Trophoblast cell (in vitro differentiated cells and primary cell): ENCODE results near the gene CD44.

Experiments
- DNase-seq, 2 donors: peaks; one replicate each; pipeline ENCODE4 v3.0.0-alpha.2; 2016
- H2AFZ ChIP-seq: 2 replicates; pipeline ENCODE4 v1.6.1; 2013; ENCODE audit warnings: low read length, moderate library complexity, mild to moderate bottlenecking; ENCODE audit not compliant: insufficient read depth, poor library complexity
- H2AK5ac ChIP-seq: 2 replicates; pipeline ENCODE4 v1.6.1; 2013; ENCODE audit warnings: mild to moderate bottlenecking, low read length
- H2BK120ac ChIP-seq: 2 replicates; pipeline ENCODE4 v1.6.1; 2013; ENCODE audit warnings: low read length, mild to moderate bottlenecking, moderate library complexity; ENCODE audit not compliant: insufficient read depth, poor library complexity
- H2BK12ac ChIP-seq: 2 replicates; pipeline ENCODE4 v1.6.1; 2013; ENCODE audit warnings: mild to moderate bottlenecking, low read length, moderate library complexity
- H2BK5ac ChIP-seq: 2 replicates; pipeline ENCODE4 v1.6.1; 2013; ENCODE audit warnings: low read length, low read depth, moderate library complexity, mild to moderate bottlenecking; ENCODE audit not compliant: poor library complexity
- H3K14ac ChIP-seq: 2 replicates; pipeline ENCODE4 v1.6.1; 2013; ENCODE audit warnings: mild to moderate bottlenecking, low read length
- H3K18ac ChIP-seq: 2 replicates; pipeline ENCODE4 v1.6.1; 2013; ENCODE audit warnings: mild to moderate bottlenecking, low read length
- H3K23ac ChIP-seq: 2 replicates; pipeline ENCODE4 v1.6.1; 2013; ENCODE audit warnings: low read length
- H3K27ac ChIP-seq: 2 replicates; pipeline ENCODE4 v1.5.1; 2013; ENCODE audit warnings: low read depth, mild to moderate bottlenecking, inconsistent platforms, low read length, moderate library complexity
- H3K27me3 ChIP-seq: 2 replicates; pipeline ENCODE4 v1.6.1; 2013; ENCODE audit warnings: inconsistent platforms, mild to moderate bottlenecking, low read length, moderate library complexity; ENCODE audit not compliant: insufficient read depth
- H3K36me3 ChIP-seq, 2 experiments: 1 replicate in 1 of 2; 2 replicates in 1 of 2; pipeline ENCODE4 v1.6.1; 2013; ENCODE audit warnings: low read length in 2 of 2, mild to moderate bottlenecking in 2 of 2, moderate library complexity in 1 of 2; ENCODE audit not compliant: insufficient read depth in 2 of 2, control insufficient read depth in 1 of 2
- H3K4ac ChIP-seq: 2 replicates; pipeline ENCODE4 v1.6.1; 2013; ENCODE audit warnings: low read depth, mild to moderate bottlenecking, low read length, moderate library complexity
- H3K4me1 ChIP-seq, 2 experiments: 1 replicate in 1 of 2; 2 replicates in 1 of 2; pipeline ENCODE4 v1.6.1; 2013; ENCODE audit warnings: low read length in 2 of 2, mild to moderate bottlenecking in 2 of 2, moderate library complexity in 1 of 2; ENCODE audit not compliant: insufficient read depth in 2 of 2, control insufficient read depth in 1 of 2
- H3K4me2 ChIP-seq: 2 replicates; pipeline ENCODE4 v1.6.1; 2013; ENCODE audit warnings: inconsistent platforms, mild to moderate bottlenecking, low read length, moderate library complexity
- H3K4me3 ChIP-seq: 2 replicates; pipeline ENCODE4 v1.5.1; 2013; ENCODE audit warnings: mild to moderate bottlenecking, low read depth, low read length, inconsistent platforms
- H3K79me1 ChIP-seq: one replicate; pipeline ENCODE4 v1.6.1; 2013; ENCODE audit warnings: low read length
- H3K79me2 ChIP-seq: 2 replicates; pipeline ENCODE4 v1.6.1; 2013; ENCODE audit warnings: low read length, mild to moderate bottlenecking; ENCODE audit not compliant: control insufficient read depth, insufficient read depth, poor library complexity
- H3K9ac ChIP-seq: 2 replicates; pipeline ENCODE4 v1.6.1; 2013; ENCODE audit warnings: mild to moderate bottlenecking, low read length
- H3K9me3 ChIP-seq: 2 replicates; pipeline ENCODE4 v1.6.1; 2013; ENCODE audit warnings: low read depth, mild to moderate bottlenecking, control low read depth, inconsistent platforms, low read length; ENCODE audit not compliant: insufficient read depth
- H4K12ac ChIP-seq: 2 replicates; pipeline ENCODE4 v1.6.1; 2013; ENCODE audit warnings: low read depth, mild to moderate bottlenecking, low read length, moderate library complexity
- H4K8ac ChIP-seq: 2 replicates; pipeline ENCODE4 v1.6.1; 2013; ENCODE audit warnings: low read depth, mild to moderate bottlenecking, low read length, moderate library complexity
- H4K91ac ChIP-seq: one replicate; pipeline ENCODE4 v1.6.1; 2013; ENCODE audit warnings: low read depth, mild to moderate bottlenecking, low read length, moderate library complexity
- WGBS: extraction: QIAGEN DNeasy Blood & Tissue Kit; methylation state at CpG from one replicate; pipeline ENCODE4 v1.1.7; 2013; ENCODE audit warnings: missing lambda C conversion rate; ENCODE audit not compliant: insufficient read length, insufficient coverage; ENCODE audit errors: extremely low coverage; 5-methylcytosine and 5-hydroxymethylcytosine counted together

Gene CD44

DNA sequence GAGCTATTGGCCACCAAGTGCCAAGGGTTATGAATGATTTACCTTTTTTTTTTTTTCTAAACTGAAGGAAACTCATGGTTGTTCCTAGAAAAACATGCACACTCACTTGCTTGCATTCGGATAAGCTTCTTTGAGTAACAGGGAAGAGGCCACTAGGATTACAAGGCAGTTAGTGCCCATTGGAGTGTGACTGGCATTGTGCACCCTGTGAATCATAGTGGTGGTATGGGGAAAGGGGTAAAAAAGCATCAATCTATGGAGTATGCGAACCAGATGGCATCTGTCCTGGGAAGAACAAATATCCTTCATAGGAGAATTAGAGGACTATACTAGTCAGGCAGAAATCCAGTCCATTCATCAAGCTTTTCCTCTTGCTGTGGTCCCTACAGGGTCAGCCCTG, 24.2 kb downstream of the CD44 start:
- no peak overlapping the region for H3K4me3 ChIP-seq
- H3K9me3 ChIP-seq: no peaks in the 10 kb centered on the region
- no peak overlapping the region for H3K4me2 ChIP-seq
- no peak overlapping the region for H2AFZ ChIP-seq
- H3K27me3 ChIP-seq: no peaks in the 10 kb centered on the region
- no peak overlapping the region for H3K27ac ChIP-seq
- no peak overlapping the region for H4K91ac ChIP-seq
- no peak overlapping the region for H2AK5ac ChIP-seq
- no peak overlapping the region for H3K23ac ChIP-seq
- no peak overlapping the region for H4K8ac ChIP-seq
- no peak overlapping the region for H2BK12ac ChIP-seq
- no peak overlapping the region for H3K9ac ChIP-seq
- DNase-seq: no peak
- H3K18ac ChIP-seq: no peak overlapping the region
- H2BK120ac ChIP-seq: no peak overlapping the region
- no CpG with 5 or more reads among the region's 2 CpGs for WGBS
- no peaks in the 10 kb centered on the region for H3K36me3 ChIP-seq
- H4K12ac ChIP-seq: no peak overlapping the region
- peaks cover 6% of the 10 kb centered on the region for H3K79me1 ChIP-seq
- H3K4me1 ChIP-seq: peaks cover 11 to 19% of the 10 kb centered on the region in 2 experiments
- H2BK5ac ChIP-seq: no peak overlapping the region
- no peaks in the 10 kb centered on the region for H3K79me2 ChIP-seq
- H3K4ac ChIP-seq: no peak overlapping the region
- no peak overlapping the region for H3K14ac ChIP-seq

DNA sequence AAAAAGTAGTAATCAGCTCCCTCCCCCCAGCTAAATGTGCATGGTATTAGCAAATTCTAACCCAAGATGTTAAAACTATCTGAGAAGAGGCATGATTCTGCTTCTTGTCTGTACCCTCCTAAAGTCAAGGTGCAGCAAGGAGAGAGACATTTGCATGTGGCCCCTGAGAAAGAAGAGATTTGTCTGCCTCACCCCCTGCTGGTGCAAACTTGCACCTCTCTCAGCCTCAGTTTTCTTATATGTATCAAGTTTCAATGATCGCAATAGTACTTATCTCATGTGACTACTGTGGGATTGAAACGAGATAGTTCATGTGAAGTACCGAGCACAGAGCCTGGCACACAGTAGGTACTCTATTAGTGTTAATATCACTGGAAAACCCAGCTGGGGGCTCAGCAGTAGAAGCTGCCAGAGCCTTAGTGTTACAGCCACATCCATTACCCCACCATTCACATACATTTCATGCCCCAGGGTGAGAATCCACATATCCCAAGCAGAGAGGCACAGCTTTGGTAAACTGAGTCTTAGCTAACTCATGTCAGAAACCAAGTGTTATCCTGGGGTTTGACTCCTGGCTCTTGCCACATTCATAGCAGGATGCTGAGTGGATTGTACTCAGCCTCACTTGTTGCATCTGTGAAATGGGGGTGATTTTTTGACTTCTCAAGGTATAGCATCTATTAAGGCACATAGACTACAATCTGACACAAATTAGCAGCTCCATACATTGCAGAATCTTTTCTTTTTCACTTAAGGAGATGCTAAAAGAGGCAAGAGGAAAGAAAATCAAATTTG, 24.9 kb downstream of the CD44 start:
- no peaks in the 10 kb centered on the region for H3K9me3 ChIP-seq
- H2BK12ac ChIP-seq: no peak overlapping the region
- no peak overlapping the region for H3K4ac ChIP-seq
- H3K18ac ChIP-seq: no peak overlapping the region
- H2BK120ac ChIP-seq: no peak overlapping the region
- H3K27ac ChIP-seq: no peak overlapping the region
- H4K12ac ChIP-seq: no peak overlapping the region
- H3K4me3 ChIP-seq: no peak overlapping the region
- H2AK5ac ChIP-seq: no peak overlapping the region
- H2AFZ ChIP-seq: no peak overlapping the region
- no peaks in the 10 kb centered on the region for H3K36me3 ChIP-seq
- H4K8ac ChIP-seq: no peak overlapping the region
- peaks cover 11 to 15% of the 10 kb centered on the region in 2 experiments for H3K4me1 ChIP-seq
- no peak overlapping the region for H4K91ac ChIP-seq
- H3K79me2 ChIP-seq: no peaks in the 10 kb centered on the region
- H3K79me1 ChIP-seq: peaks cover 6% of the 10 kb centered on the region
- no peak overlapping the region for H3K14ac ChIP-seq
- no CpG with 5 or more reads among the region's 3 CpGs for WGBS
- no peak overlapping the region for H3K9ac ChIP-seq
- no peaks in the 10 kb centered on the region for H3K27me3 ChIP-seq
- no peak overlapping the region for H3K23ac ChIP-seq
- DNase-seq: no peak
- no peak overlapping the region for H2BK5ac ChIP-seq
- H3K4me2 ChIP-seq: no peak overlapping the region

DNA sequence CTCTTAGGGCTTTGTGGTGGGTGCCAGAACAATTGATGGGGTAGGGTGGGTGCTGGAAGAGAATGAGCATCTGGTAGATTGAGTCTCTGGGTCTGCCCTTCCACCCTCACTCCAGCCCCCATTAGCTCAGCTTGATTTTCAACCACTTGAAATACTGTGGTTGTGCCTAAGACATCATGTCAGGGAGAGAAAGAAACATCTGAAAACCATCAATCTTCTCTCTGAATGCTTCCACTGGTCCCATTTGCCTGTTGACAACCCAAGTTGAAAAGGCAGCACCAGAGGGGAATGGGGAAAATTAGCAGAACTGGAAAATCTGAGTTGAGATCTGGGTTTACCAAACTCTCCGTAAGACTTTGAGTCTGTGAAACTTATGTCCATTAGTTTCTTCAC, 26.1 kb downstream of the CD44 start:
- Histone ChIP-seq H4K12ac (no peak overlapping the region), H4K91ac (no peak overlapping the region), H3K14ac (no peak overlapping the region), H2BK12ac (no peak overlapping the region), H3K79me1 (peaks cover 6% of the 10 kb centered on the region), H3K27me3 (no peaks in the 10 kb centered on the region), H3K27ac (no peak overlapping the region), H3K79me2 (no peaks in the 10 kb centered on the region), H4K8ac (no peak overlapping the region), H3K4me1 (peaks cover 11 to 13% of the 10 kb centered on the region in 2 experiments), H2BK120ac (no peak overlapping the region), H3K4me2 (no peak overlapping the region), H3K9ac (no peak overlapping the region), H3K23ac (no peak overlapping the region), H3K36me3 (no peaks in the 10 kb centered on the region), H2AFZ (no peak overlapping the region), H3K9me3 (no peaks in the 10 kb centered on the region), H3K18ac (no peak overlapping the region), H3K4ac (no peak overlapping the region), H2BK5ac (no peak overlapping the region), H3K4me3 (no peak overlapping the region), H2AK5ac (no peak overlapping the region)
- no peak for DNase-seq
- WGBS: no CpG with 5 or more reads among the region's 1 CpG

DNA sequence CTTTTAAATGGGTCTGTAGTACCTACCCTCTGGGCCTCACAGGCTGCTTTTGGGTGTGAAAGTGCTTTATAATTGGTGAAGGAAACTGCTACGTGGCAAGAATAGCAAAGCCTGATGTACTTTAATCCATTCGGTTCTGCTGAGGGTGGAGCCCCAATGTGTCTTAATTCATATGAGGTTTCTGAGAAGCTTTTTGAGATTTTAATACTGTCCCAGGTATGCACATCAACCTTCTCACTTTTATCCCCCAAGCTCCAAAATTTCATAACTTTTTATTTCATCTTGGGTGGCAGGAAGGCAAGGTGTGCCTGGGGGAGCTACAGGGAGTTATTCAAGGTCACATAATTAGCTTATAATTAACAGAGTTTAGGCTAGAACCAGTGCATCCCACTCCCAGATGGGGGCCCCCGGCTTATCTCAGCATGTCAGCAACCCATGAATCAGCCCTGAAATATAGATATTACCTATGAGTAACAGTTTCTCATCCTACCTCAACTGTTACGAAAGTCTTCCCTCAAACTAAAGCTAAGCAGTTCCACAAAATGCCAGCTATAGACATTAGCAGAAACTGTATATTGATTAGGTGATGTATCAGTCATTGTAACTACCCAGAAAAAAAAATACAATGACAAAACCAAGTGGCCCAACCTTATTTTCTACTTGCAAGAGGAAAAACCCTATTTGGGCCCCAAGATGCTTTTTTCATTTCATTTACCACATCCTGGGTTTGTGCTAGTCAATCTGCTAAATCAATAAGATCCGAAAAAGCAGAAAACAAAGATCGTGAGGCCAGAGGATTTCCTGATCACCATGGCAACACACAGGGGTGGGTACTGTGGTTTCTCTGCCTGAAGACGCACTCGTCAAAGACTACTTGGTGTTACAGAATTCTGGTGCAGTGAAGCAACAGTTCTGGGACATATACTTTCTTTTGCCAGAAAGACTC, 26.7 kb downstream of the CD44 start:
- H3K27ac ChIP-seq: no peak overlapping the region
- no CpG with 5 or more reads among the region's 8 CpGs for WGBS
- no peaks in the 10 kb centered on the region for H3K79me2 ChIP-seq
- H3K4ac ChIP-seq: no peak overlapping the region
- H4K8ac ChIP-seq: no peak overlapping the region
- H4K91ac ChIP-seq: no peak overlapping the region
- H2AK5ac ChIP-seq: no peak overlapping the region
- H2AFZ ChIP-seq: no peak overlapping the region
- H3K4me3 ChIP-seq: no peak overlapping the region
- H3K18ac ChIP-seq: no peak overlapping the region
- no peak overlapping the region for H3K23ac ChIP-seq
- H2BK5ac ChIP-seq: no peak overlapping the region
- H3K9me3 ChIP-seq: no peaks in the 10 kb centered on the region
- H3K36me3 ChIP-seq: no peaks in the 10 kb centered on the region
- H4K12ac ChIP-seq: no peak overlapping the region
- H3K27me3 ChIP-seq: no peaks in the 10 kb centered on the region
- peak overlapping the region; percentile 59 for H2BK12ac ChIP-seq
- no peak overlapping the region for H3K14ac ChIP-seq
- DNase-seq: peak in 1 of 2 donors; percentile 21
- peaks cover 6% of the 10 kb centered on the region for H3K79me1 ChIP-seq
- no peak overlapping the region for H2BK120ac ChIP-seq
- H3K9ac ChIP-seq: no peak overlapping the region
- no peak overlapping the region for H3K4me2 ChIP-seq
- H3K4me1 ChIP-seq: peaks cover 11 to 13% of the 10 kb centered on the region in 2 experiments
